VCaP (cell line): ENCODE data around the gene CD47.

Experiments
- H3K27ac ChIP-seq: fragments of 450-650 bp; 2 replicates; pipeline ENCODE4 v1.5.1; 2017
- CTCF ChIP-seq: fragments of 450-650 bp; conservative IDR thresholded peaks from 2 replicates; pipeline ENCODE4 v1.5.1; 2017; ENCODE audit warnings: mild to moderate bottlenecking, moderate library complexity

The CD47 gene

GRCh38 chr3:108100906-108101660 lies 10.3 kb upstream of the CD47 start:
- TF ChIP-seq CTCF = no peak

GRCh38 chr3:108099679-108100428 lies 9.0 kb upstream of the CD47 start:
- no peak for TF ChIP-seq CTCF
- H3K27ac ChIP-seq = no peak overlapping the region

More at GRCh38 chr3:108100906-108101660, 10.3 kb upstream of the CD47 start:
- no peak overlapping the region for H3K27ac ChIP-seq

- no peak for TF ChIP-seq CTCF
- H3K27ac ChIP-seq = no peak overlapping the region
Observed at GRCh38 chr3:108099244-108099643, 8.4 kb upstream of the CD47 start.

- no peak overlapping the region for H3K27ac ChIP-seq
- no peak for TF ChIP-seq CTCF
Observed at GRCh38 chr3:108098003-108098370, 7.2 kb upstream of the CD47 start.

GRCh38 chr3:108097322-108098002 lies 6.6 kb upstream of the CD47 start:
- no peak overlapping the region for H3K27ac ChIP-seq
- no peak for TF ChIP-seq CTCF

GRCh38 chr3:108096532-108097321 lies 5.9 kb upstream of the CD47 start:
- TF ChIP-seq CTCF = no peak
- H3K27ac ChIP-seq = no peak overlapping the region

- no peak overlapping the region for H3K27ac ChIP-seq
- TF ChIP-seq CTCF = no peak
Observed at GRCh38 chr3:108093616-108094015, 2.8 kb upstream of the CD47 start.
